GM12878 (cell line): ENCODE data around the gene STRBP.
"Not testable (repeated sequence)": the region's sequence is repeated elsewhere in the genome, so short reads cannot be mapped to it uniquely, and the experiment has no call there.

Source experiments
- CREB1 ChIP-seq: IDR thresholded peaks from 2 replicates; pipeline ENCODE4 v1.6.1; 2012; ENCODE audit warnings: low read depth, mild to moderate bottlenecking, inconsistent platforms
- TCF7 ChIP-seq: IDR thresholded peaks from 2 replicates; pipeline ENCODE4 v1.6.1; 2014; ENCODE audit warnings: antibody characterized with exemption, borderline replicate concordance
- YY1 ChIP-seq: IDR thresholded peaks from 2 replicates; pipeline ENCODE4 v1.6.1; 2011; ENCODE audit warnings: low read depth, mild to moderate bottlenecking, low read length

DNA sequence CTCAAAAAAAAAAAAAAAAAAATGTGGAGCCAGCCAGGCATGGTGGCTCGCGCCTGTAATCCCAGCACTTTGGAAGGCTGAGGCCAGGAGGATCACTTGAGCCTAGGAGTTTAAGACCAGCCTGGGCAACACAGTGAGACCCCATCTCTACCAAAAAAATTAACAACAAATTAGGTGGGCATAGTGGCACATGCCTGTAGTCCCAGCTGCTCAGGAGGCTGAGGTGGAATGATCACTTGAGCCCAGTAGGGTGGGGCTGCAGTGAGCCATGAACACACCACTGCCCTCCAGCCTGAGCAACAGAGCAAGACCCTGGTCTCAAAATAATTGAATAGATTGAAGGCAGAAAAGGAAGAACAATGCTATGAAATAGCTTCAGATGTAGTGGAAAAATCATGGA lies 82.4 kb downstream of the STRBP start:
- TF ChIP-seq YY1, CREB1, TCF7: not testable (repeated sequence)
